ENCODE data around the gene ERBB4.
"Not testable (repeated sequence)": the region's sequence is repeated elsewhere in the genome, so short reads cannot be mapped to it uniquely, and the experiment has no call there.

Gene ERBB4

DNA sequence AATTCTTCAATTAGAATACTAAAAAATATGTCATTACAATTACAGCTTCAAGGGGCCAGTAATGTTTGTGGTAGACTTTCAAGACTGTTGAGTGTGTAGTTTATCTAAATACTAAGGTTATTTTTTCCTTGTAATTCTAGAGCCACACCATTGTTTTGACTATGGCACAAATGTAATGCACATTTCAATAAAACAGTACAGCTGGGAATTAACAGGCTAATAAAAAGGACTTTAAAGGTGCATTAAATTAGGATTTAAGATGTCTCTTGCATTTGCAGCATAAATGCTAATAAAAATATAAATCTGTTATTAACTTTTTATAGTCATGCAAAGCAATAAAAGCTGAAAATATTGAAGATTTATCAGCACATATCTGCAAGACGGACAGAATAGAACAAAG, 344.8 kb downstream of the ERBB4 start:
- no peak for FAIRE-seq

DNA sequence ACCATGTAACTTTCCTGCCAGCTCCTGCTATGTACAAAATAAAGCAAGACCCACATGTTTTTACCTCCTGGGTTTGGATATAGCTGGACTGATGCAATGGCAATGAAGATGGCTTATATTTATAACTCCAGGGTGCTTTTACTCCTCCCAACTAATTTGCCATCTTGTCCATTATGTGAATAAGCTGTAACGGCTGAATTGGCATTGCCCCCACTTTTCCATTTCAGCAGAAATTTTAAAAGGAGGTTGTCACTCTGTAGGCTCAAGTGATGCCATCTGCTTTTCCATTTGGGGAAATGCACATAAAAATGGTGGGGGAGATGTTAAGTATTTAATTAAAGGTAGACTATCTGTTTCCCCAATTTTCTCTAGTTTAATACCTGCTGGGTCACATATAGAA, 345.5 kb downstream of the ERBB4 start:
- no peak for FAIRE-seq

DNA sequence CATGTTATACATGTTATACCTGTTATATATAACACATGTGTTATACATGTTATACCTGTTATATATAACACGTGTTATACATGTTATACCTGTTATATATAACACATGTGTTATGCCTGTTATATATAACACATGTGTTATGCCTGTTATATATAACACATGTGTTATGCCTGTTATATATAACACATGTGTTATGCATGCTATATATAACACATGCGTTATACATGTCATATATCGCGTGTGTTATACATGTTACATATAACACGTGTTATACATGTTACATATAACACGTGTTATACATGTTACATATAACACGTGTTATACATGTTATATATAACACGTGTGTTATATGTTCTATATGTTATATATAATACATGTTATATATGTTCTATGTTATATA, 347.2 kb downstream of the ERBB4 start:
- FAIRE-seq = not testable (repeated sequence)

DNA sequence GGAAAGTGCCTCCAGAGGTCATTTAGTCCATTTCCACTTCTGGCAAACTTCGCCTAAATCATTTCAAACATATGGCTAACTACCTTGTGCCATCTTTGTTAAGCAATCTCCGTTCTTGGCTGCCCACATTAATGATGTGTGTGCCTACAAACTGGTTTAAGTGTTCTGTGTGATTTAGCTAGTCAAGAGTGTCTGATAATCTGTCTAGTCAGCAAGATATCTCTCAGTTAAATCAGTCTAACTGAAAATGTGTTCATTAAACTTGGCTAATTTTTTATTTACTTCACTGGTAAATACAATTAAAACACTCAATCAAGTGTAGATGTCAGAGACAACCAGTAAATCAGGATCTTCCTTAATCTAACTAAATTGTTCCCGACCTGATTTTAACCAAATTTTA, 352.4 kb downstream of the ERBB4 start:
- FAIRE-seq = no peak

DNA sequence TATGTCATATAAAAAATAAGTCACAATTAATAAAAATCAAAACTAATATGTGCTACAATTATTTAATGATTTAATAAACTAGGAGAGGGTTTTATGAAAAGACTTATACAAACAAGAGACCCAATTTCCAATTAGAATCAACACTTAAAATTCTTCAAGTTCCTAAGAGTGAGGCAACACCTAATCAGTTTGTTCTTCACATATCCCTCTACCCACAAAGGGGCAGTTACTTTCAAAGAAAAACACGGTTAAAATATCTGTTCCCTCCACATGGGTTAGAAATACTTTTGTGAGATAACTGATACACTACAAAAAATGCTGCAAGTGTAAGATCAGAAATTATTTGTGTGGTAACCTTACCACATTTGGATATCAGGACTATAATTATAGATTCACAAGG, 357.0 kb downstream of the ERBB4 start:
- FAIRE-seq = no peak

DNA sequence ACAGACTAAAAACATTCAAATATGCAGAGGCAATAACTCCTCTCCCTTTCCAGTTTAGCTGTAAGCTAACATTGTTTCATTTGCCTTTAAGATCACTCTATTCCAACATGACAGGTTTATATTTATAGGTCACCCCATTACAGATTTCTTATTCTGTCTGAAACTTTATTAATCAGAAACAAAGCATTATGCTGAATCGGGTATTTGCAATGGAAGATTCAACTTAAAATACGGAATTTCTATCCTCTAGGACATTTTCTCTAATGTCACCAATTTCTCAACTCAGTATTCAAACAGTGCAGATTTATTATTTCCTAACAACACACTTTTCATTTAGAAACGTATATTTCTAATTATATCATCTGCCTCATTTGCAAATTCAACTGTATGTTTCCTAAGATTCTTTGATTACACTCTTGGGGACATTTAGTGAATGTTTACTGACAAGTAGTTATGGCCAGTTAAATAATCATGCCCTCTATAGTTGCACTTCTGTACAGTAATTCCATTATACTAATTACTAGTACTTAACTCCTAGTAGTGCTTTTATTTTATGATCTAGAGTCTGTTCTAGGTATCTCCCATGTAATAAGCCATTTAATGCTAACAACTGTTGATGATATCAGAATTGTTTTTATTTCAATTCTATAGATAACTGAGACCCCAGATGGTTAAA, 358.1 kb downstream of the ERBB4 start:
- FAIRE-seq = no peak

DNA sequence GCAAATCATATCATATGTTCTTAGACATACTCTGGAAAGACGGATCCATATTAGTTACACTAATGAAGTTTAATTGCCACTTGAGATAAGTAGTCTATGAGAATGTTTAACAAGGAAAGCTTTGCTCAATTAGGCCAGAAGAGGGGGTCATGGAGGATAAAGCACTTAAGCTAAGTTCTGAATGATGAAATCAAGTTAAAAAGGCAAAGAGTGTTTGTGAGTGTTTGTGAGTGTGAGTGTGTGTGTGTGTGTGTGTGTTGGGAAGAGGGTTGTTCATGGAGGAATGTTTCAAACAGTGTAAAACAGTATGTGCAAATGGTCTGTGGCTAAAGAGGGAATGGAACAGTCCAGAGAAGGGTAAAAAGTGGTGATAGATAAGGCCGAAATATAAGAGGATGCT, 360.9 kb downstream of the ERBB4 start:
- no peak for FAIRE-seq

DNA sequence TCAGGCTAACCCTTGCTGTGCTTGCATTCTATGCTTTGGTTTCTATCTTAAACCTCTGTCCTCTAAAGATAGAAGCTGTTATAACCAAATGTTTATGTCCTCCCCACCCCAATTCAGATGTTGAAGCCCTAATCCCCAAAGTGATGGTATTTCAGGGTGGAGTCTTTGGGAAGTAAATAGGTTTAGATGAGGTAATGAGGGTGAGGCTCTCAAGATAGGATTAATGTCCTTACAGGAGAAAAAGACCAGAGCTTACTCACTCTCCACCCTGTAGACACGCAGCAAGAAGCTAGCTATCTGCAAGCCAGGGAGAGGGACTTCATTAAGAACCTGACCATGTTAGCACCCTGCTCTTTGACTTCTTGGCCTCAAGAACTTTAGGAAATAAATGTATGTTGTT, 362.5 kb downstream of the ERBB4 start:
- no peak for FAIRE-seq

DNA sequence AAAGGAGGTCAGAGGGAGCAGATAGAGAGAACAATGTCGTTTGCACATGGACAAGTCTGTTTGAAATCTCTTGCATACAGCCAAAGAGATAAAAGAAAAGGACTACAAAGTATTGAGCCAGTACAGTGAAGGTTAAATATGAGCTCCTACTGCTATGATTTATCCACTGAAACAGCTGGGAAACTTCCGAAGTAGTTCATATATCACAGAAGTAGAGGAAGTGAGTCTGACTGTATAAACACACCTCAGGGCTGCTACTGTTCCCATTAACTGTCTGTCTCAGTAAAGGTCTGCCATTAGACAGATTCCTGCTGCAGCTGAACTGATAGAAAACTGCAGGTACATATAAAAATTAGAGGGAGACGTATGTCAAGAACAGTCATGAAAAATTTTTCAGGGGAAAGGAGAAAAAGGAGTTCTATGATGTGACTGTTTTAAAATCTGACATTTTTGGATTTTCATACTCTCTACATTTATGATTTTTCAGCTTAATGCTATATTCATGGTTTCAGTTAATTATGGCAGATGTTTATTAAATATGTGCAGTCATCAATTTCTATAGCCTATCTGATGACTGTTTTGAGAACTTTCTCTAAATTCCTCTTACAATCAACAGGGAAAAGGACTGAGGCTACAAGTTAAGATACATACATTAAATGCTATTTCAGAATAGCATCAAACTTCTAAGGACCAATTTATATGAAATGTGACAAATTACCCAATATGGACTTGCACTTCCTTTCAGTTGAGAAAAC, 364.7 kb downstream of the ERBB4 start:
- no peak for FAIRE-seq

DNA sequence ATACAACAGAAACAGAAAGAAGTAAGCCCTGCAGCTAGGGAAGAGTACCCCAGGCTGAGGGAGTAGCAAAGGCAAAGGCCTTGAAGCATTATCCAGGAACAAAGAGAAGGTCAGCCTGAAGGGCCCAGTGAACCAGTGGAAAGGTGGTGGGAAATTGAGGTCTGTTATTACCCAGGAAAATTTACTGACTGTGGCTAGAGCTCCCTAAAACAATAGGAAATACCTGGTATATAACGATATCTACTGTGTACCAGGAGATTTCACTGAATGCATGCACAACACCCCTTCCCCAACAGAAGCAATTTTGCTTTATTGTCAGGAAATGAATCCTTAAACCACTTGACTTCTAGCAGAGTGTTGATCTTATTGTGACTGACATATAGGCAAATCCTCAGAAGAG, 365.3 kb downstream of the ERBB4 start:
- no peak for FAIRE-seq

DNA sequence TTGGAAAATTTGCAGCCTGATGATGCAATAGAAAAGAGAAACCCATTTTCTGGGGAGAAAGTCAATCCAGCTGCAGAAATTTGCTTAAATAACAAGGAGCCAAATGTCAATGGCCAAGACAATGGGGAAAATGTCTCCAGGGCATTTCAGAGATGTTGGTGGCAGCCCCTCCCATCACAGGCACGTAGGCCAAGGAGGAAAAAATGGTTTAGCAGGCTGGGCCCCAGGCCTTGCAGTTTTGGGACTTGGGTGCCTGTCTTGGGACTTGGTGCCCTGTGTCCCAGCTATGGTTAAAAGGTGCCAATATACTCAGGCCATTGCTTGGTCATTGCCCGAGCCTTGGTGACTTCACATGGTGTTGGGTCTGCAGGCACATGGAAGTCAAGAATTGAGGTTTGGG, 368.2 kb downstream of the ERBB4 start:
- no peak for FAIRE-seq

DNA sequence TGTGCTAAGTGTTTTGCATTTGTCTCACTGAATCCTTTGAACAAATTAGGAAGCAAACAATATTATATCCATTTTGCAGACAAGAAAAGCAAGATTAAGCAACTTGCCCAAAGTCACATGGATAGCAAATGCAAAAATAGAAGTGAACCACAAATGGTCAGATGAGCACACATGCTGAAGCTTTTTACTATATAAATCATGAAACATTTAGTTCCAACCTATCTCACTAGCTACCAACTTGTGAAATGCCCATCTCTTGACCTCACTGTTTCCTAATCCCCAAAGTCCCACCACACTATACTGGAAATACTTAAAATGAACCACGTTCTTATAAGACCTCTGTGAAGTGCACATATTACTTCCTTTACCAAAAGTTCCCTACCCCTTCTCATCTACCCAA, 380.5 kb downstream of the ERBB4 start:
- no peak for FAIRE-seq

DNA sequence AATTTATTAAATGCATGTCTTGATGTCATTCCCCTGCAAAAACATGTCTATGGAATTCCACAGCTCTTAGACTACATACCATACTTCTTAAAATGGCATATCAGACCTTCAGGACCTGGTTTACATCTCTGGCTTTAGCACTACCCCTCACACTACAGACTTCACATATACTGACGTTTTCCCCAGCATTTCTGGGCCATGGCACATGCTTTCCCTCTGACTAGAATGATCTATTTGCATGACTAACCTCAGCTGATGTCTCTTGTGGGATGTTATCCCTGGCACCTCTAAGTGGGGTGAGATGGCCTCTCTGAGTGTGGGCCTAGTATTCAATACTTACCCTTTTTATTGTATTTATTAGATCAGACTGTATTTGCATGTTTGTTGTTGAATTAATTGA, 381.6 kb downstream of the ERBB4 start:
- no peak for FAIRE-seq

DNA sequence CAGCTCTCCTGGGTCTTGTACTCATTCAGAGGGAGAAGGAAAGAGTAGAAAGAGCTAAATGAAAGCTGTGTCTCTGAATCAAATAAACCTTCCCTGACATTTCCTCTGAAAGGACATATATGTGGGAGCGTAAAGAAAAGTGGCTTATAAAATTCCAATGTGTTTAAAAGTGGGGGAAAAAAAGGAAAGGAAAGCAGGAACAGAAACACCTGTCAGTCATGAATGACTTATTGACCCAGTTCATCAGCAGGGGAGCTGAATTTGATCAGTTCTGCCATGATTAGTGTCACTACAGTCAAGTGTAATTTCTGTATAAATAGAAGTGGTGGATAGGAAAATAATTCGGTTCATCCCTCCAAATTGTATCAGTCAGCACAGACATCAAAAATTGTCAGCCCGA, 382.5 kb downstream of the ERBB4 start:
- FAIRE-seq = no peak

DNA sequence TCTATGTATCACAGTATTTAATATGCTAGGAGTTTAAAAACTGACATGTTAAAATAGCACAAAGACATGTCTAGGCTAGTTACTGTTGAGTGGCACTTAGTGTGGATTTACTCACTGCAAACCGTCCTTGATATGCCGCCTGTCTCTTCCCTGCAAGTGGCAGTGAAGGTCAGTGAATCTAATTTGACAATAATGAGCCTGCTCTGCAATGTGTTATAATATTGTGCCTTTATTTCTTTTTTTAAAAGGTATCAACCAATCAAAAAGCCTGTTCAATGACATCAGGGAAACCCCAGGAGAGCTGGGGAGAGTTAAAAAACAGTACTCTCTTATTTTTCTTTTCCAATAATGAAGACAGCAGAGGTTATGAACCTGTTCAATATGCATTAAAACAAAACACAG, 384.1 kb downstream of the ERBB4 start:
- no peak for FAIRE-seq

DNA sequence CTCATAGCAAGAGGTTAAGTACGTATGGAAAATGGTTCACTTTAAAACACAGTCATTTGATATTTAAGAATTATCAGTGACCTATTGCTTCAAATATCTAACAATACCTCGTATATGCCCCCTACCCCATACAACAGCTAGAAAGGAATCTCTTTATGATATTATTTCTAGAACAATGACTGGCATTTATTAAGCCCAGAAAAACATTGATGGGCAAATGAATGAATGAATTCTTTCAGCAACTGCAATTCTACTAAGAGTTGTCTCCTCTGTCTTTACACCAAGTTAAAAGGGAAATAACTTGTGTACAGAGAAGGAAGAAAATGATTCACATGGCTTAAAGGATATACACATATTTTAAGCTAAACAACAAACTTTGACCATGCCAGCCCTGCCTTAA, 384.7 kb downstream of the ERBB4 start:
- no peak for FAIRE-seq

DNA sequence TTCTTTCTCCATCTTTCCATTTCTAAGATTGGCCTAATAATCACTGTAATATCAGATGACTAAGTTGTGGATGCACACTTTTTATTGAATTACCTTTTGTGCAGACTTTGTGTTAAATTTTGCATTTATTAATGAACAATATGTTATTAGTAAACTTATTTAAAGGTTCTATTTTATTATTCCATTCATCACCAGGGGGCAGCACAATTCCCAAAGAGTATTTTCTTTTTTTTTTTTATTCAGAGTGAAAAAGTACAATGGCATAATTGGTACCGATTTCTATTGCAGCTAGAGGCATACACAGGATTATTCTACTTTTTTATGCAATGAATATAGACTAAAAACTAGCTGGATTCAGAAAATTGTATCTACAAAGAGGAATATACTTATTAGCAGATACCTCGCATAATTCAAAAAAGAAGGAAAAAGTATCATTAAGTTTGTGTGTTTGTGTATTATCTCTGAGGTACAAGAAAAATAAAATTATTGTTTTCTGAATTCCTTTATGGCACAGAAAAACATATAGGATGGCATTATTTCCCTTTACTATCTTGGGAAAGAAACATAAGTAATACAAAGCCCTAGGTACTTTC, 390.6 kb downstream of the ERBB4 start:
- peak; percentile 95 for FAIRE-seq

DNA sequence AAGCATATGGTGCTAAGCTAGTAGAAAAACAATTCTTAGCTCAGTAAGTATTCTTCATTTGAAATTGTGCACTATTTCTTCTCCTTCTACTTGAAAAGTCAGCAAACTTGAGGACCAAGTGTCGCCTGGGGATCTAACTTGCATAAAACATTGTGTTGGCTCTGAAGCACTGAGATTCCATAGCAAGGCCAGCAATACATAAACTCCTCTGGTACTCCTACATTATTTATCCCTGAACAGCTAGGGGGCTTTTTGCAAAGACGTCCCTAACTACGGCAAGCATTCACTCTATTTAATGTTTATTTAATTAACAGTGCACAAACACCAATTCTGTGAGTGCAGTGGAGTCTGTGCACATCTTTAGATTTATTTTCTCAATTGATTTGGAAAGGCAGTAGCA, 392.2 kb downstream of the ERBB4 start:
- no peak for FAIRE-seq

DNA sequence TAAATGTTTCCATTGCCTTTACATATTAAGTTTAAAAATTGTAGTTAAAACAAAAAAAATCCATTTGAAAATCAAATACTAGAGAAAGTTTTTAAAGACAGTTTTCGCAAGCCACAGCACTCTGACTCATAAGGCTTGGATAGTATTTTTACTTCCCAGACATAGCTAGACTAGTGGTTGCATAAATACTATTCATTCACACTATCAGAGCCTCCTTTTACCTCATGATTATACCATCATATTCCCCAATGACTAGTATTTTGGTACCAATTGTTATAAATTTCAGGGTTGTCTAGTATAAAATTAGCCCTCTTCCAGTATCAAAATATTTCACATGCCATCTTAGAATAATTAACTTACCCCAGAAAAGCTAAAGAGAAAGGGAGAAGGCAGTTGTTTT, 393.5 kb downstream of the ERBB4 start:
- FAIRE-seq = no peak

DNA sequence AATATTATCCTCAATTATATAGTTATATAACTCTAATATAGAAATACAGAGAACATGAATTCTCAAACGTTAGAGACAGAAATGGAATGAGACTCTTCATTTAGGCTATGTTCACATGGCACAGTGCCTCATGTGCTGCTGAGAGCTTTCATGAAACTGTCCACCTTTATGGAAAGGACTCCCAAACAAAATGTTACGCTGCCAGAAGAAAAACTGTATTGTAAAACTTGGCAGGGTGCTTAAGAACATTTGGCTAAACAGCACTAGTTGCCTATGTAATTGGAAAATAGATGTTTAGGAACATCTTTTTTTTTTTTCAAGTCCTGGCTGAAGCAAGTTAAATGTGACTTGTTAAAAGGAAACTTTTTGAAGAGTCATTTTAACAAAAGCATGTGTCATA, 396.0 kb downstream of the ERBB4 start:
- no peak for FAIRE-seq

DNA sequence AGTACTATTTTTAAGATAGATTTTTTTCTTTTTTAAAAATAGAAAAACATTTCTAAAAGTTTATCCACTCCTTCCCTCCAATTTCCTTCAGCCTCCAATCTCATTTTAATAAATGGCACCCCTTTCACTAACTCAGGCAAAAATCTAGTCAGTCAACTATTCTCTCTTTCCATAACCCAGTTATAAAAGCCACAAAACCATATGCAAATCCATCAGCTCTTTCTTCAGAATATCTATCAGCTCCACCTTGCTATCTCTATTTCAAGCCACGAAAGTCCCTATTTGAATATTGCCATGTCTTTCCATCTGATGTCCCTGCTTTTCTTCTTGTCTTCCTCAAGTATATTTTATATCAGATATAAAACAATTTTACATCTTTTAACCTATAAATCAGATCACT, 397.1 kb downstream of the ERBB4 start:
- no peak for FAIRE-seq

DNA sequence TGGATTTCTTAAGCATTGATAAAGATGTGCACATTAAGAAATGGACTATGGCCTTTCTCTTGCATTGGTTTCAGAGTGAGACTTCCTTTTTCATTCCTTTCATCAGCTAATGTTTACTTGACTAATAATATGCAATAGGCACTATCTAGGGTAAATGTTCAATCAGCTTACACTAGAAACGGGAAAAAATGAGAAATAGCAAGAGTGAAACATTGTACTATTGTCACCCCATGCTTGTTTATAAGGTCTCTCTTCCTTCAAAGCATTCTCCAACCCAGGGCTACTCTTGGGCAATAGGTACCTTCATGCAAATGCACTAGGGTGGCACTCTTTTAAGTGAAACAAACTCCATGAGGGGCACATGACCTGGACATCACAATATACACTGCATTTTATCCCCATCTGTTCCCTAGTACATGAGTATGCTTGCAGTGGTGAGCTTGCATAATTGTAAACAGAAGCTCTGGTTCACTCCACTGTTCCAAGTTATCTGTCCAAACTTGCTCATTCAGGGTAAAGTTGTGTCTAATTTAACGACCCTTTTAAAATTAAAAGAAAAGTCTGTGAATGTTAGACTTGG, 402.3 kb downstream of the ERBB4 start:
- FAIRE-seq = no peak

DNA sequence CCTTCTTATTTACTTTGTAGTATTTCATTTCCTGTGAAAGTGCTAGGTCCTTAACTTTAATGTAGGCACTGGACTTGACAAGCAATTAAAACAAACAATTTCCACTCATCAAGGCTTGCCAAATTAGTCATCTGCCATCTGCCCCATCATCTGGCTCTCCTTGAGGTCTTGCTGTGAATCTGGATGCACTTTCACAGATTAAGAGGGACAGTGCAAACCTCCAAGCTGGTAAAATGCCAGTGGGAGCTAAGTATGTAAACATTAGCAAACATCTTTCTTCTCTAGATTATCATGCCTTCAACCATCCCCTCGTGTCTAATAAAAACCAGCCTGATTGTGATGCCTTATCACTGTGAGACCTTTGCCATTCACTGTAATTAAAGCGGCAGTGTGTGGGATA, 402.9 kb downstream of the ERBB4 start:
- FAIRE-seq = no peak

DNA sequence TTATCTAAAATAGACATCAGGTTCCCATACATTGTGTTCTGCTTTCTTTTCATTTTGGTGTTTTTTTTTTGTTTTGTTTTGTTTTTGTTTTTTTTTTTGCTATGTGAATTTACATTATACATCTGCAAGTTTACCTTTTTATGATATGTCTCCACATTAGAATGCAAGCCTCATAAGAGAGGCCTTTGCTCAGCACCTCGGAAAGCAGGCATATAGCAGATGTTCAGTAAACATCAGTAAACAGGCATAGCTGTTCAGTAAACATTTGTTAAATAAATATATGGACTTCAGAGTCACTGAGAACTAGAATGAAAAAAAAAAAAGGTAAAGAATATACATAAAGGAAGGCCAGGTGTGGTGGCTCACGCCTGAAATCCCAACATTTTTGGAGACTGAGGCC, 405.3 kb downstream of the ERBB4 start:
- no peak for FAIRE-seq
